ENCODE measurements around the gene TH.
A peak's percentile ranks its signal among the peaks of the same experiment; 100 is the strongest.

The TH gene

DNA sequence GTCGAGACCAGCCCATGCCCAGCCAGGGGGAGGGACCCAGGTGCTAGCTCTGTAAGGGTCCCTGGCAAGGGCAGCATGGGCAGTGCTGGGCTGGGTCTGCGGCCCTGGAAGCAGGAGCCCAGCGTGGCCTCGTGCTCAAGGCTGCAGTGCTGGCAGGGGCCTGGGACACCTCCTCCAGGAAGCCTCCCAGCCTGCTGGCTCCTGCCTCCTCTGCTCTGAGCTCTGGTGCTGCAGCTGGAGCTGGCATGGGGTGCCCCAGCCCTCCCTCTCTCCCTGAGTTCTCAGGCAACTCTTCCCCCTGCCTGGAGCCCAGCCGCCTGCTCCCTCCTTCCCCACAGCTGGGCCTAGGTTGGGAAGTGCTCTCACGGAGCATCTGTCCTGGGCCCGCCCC lies 17.4 kb downstream of the TH start:
- Histone ChIP-seq H3K27me3 (ENCODE audit: insufficient read depth, low read length, poor library complexity, severe bottlenecking) (no peaks in the 10 kb centered on the region), H3K4me2 (ENCODE audit: low read depth, low read length, poor library complexity, severe bottlenecking) (no peak overlapping the region)

DNA sequence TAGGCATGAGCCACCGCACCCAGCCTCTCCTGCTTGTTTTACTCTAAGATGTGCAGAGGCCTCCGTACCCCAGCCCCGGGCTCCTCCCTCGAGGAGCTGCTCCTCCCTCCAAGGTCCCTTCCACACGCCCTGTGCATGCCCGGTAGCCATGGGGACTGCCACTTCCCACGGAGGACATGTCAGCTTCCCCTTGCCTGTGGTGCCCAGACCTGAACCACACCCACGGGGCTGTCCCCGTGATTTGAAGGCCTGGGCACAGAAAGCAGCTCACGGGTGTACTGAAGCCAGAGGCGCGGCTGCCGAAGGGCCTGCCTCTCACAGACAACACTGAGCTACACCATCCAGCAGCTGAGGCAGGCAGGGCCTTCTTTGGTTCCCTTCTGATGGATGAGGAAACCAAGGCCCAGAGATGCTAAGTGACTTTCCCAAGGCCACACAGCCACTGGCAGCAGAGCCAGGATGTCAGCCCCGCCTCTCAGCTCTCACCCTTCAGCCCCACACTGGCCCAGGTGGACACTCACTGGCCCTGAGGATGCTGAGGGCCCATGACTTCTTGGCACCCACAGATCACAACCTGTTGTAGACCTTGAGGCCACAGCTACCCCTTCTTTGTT lies 17.9 kb downstream of the TH start:
- H3K4me2 ChIP-seq (ENCODE audit: low read depth, low read length, poor library complexity, severe bottlenecking), result no peak overlapping the region
- TF ChIP-seq, protein P1, sequence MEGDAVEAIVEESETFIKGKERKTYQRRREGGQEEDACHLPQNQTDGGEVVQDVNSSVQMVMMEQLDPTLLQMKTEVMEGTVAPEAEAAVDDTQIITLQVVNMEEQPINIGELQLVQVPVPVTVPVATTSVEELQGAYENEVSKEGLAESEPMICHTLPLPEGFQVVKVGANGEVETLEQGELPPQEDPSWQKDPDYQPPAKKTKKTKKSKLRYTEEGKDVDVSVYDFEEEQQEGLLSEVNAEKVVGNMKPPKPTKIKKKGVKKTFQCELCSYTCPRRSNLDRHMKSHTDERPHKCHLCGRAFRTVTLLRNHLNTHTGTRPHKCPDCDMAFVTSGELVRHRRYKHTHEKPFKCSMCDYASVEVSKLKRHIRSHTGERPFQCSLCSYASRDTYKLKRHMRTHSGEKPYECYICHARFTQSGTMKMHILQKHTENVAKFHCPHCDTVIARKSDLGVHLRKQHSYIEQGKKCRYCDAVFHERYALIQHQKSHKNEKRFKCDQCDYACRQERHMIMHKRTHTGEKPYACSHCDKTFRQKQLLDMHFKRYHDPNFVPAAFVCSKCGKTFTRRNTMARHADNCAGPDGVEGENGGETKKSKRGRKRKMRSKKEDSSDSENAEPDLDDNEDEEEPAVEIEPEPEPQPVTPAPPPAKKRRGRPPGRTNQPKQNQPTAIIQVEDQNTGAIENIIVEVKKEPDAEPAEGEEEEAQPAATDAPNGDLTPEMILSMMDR (conservative IDR thresholded peaks at IDR 0.05; ENCODE audit: low read length), result no peak
- no peak for TF ChIP-seq EZH2phosphoT487 (IDR thresholded peaks at IDR 0.05; ENCODE audit: borderline replicate concordance)
- H3K9me3 ChIP-seq (ENCODE audit: insufficient read depth, low read depth, low read length), result no peaks in the 10 kb centered on the region
- H3F3A ChIP-seq (ENCODE audit: low read depth), result no peaks in the 10 kb centered on the region
- no peaks in the 10 kb centered on the region for H3K27me3 ChIP-seq (ENCODE audit: insufficient read depth, low read length, poor library complexity, severe bottlenecking)
- H3K79me2 ChIP-seq (ENCODE audit: insufficient read depth, low read length), result no peaks in the 10 kb centered on the region
- H2AFZ ChIP-seq (ENCODE audit: low read length), result no peak overlapping the region
- no peak overlapping the region for H3K4me3 ChIP-seq (ENCODE audit: low read length, poor library complexity, severe bottlenecking)
- H3K9ac ChIP-seq (ENCODE audit: low read depth, low read length, poor library complexity, severe bottlenecking), result no peak overlapping the region
- H3K9me2 ChIP-seq (replicated peaks; ENCODE audit: low read depth, low read length), result no peaks in the 10 kb centered on the region
- no peaks in the 10 kb centered on the region for H3K4me1 ChIP-seq (ENCODE audit: insufficient read depth, low read length, poor library complexity, severe bottlenecking)
- no peaks in the 10 kb centered on the region for H3K36me3 ChIP-seq (ENCODE audit: insufficient read depth, low read length)
- H4K20me1 ChIP-seq (ENCODE audit: insufficient read depth, low read length, poor library complexity, severe bottlenecking), result no peaks in the 10 kb centered on the region

More for the DNA sequence above, 17.4 kb downstream of the TH start:
- Histone ChIP-seq H3K9ac (ENCODE audit: low read depth, low read length, poor library complexity, severe bottlenecking) (no peak overlapping the region), H3K9me2 (replicated peaks; ENCODE audit: low read depth, low read length) (no peaks in the 10 kb centered on the region), H3K79me2 (ENCODE audit: insufficient read depth, low read length) (no peaks in the 10 kb centered on the region), H3K4me3 (ENCODE audit: low read length, poor library complexity, severe bottlenecking) (no peak overlapping the region), H4K20me1 (ENCODE audit: insufficient read depth, low read length, poor library complexity, severe bottlenecking) (no peaks in the 10 kb centered on the region), H3K4me1 (ENCODE audit: insufficient read depth, low read length, poor library complexity, severe bottlenecking) (no peaks in the 10 kb centered on the region), H3F3A (ENCODE audit: low read depth) (no peaks in the 10 kb centered on the region), H2AFZ (ENCODE audit: low read length) (no peak overlapping the region), H3K36me3 (ENCODE audit: insufficient read depth, low read length) (no peaks in the 10 kb centered on the region), H3K9me3 (ENCODE audit: insufficient read depth, low read depth, low read length) (no peaks in the 10 kb centered on the region)
- no peak for TF ChIP-seq EZH2phosphoT487 (IDR thresholded peaks at IDR 0.05; ENCODE audit: borderline replicate concordance)
- TF ChIP-seq, protein P1 (conservative IDR thresholded peaks at IDR 0.05; ENCODE audit: low read length), result no peak

DNA sequence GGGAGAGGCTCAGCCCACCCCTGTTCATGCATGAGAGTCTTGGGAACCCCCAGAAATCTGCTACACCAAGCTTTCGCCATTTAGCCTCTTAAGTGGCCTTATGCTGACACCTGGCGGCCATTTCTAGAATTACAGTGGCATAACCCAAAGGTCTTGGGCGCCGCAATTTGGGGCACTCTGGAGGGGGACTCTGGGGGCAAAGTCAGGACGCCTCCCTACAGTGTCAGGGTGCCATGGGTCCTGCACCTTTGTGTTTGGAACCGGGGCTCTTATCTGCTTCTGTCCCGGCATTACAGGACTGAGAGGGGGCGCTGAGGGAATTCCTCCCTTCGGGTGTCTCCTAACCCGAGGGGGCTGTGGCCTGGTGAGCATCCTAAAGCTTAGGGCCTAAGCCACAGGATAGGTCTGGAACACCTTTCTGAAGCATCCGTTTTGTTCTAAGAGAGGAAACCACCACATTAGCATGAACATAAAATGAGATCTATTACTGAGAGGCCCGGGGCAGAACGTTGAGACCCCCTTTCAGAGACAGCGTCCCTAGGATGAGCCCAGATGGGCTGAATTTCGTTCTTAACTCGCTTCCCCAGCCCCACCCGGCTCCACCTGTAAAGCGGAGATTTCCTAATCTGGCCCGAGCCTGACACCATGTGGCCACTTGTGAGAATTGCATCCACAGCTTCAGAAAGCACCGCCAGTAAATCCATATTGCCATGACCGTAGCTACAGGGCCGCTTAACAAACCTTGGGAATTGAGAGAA lies 19.9 kb downstream of the TH start:
- Histone ChIP-seq H4K20me1 (ENCODE audit: insufficient read depth, low read length, poor library complexity, severe bottlenecking) (no peaks in the 10 kb centered on the region), H3F3A (ENCODE audit: low read depth) (no peaks in the 10 kb centered on the region), H3K4me3 (ENCODE audit: low read length, poor library complexity, severe bottlenecking) (no peak overlapping the region), H3K4me2 (ENCODE audit: low read depth, low read length, poor library complexity, severe bottlenecking) (peak overlapping the region; percentile 49), H3K79me2 (ENCODE audit: insufficient read depth, low read length) (no peaks in the 10 kb centered on the region), H3K36me3 (ENCODE audit: insufficient read depth, low read length) (no peaks in the 10 kb centered on the region), H3K9ac (ENCODE audit: low read depth, low read length, poor library complexity, severe bottlenecking) (peak overlapping the region; percentile 22), H3K4me1 (ENCODE audit: insufficient read depth, low read length, poor library complexity, severe bottlenecking) (no peaks in the 10 kb centered on the region), H3K9me2 (replicated peaks; ENCODE audit: low read depth, low read length) (no peaks in the 10 kb centered on the region), H3K9me3 (ENCODE audit: insufficient read depth, low read depth, low read length) (no peaks in the 10 kb centered on the region), H2AFZ (ENCODE audit: low read length) (no peak overlapping the region; the same call in 1 of the 2 replicates), H3K27me3 (ENCODE audit: insufficient read depth, low read length, poor library complexity, severe bottlenecking) (no peaks in the 10 kb centered on the region)
- TF ChIP-seq, protein P1 (conservative IDR thresholded peaks at IDR 0.05; ENCODE audit: low read length), result peak; percentile 67
- TF ChIP-seq EZH2phosphoT487 (IDR thresholded peaks at IDR 0.05; ENCODE audit: borderline replicate concordance), result no peak
